Astrocyte of the hippocampus (primary cell): ENCODE results near the gene CLDN14.

Experiments
- DNase-seq: peaks from one replicate; pipeline ENCODE4 v3.0.0; 2011; ENCODE audit warnings: low read depth, low spot score

CLDN14 gene

DNA sequence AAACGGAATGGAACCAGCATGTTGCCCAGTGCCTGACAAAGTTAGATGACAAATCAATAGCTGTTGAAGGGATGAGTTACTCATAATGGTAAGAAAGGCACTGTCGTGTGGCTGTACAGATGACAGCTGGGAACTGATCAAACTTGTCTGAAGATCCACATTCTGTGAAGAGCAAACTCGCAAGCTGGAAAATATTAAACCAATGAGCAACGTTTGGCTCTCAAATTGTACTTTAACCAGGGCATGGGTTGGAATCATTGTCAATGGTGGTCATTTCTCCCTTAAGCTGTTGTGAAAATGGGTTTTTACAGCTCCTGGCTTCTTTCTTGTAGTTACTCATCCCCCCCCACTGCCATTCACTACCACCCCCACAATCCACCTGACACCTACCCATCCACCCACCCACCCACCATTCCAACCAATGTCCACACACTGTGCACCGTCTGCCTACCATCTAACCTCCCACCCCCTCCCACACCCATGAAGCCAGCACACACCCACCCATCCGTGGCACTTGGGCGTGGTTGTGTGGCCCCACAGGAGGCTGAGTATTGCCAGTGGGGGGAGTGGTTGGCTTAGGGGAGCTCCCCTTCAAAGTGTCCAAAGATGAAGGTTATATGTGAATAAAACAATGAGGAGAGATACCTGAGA is 46.7 kb downstream of the CLDN14 start:
- no peak for DNase-seq

DNA sequence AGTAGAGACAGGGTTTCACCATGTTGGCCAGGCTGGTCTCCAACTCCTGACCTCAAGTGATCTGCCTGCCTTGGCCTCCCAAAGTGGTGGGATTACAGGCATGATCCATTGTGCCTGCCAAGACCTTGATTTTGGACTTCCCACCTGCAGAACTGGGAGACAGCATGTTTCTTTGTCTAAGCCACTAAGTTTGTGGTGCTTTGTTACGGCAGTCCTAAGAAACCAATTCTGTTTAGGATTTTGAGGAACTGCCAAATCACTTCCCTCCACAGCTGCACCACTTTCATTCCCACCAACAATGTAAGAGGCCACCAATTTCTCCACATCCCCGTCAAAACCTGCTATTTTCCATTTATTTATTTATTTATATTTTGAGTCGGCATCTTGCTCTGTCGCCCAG is 48.7 kb downstream of the CLDN14 start:
- no peak for DNase-seq

GRCh38 chr21:36430841-36431240 is 49.1 kb downstream of the CLDN14 start:
- no peak for DNase-seq

GRCh38 chr21:36429947-36430546 is 49.9 kb downstream of the CLDN14 start:
- DNase-seq, result peak; percentile 99

DNA sequence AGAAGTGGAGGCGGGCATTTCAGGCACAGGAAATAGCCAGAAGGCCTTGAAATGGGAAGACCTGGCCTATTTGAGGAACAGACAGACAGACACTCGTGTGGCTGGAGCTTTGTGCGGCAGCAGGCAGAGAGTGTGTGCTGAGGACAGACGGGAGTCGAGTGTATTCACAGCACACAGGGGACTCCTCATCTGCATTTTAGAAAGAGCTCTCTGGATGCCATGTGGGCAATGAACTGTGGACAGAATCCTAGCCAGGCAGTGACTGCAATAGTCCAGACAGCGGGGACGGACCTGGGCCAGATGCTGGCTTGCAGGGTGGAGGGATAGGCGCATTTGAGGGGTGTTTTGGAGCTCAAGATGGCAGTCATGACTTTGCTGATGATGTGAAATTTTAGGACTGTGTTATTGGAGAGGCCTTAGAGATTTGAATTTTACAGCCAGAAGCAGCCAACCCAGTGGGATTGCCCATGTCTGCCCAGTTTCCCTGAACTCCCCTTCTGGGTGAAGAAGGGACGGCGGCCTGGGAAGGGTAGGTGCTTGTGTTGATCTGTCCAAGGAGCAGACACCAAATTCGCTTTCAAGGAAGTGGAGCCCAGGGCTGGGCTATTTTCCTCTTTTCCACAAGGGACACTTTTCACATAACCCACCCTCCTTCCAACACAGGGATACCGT is 51.0 kb downstream of the CLDN14 start:
- peak; percentile 75 for DNase-seq

DNA sequence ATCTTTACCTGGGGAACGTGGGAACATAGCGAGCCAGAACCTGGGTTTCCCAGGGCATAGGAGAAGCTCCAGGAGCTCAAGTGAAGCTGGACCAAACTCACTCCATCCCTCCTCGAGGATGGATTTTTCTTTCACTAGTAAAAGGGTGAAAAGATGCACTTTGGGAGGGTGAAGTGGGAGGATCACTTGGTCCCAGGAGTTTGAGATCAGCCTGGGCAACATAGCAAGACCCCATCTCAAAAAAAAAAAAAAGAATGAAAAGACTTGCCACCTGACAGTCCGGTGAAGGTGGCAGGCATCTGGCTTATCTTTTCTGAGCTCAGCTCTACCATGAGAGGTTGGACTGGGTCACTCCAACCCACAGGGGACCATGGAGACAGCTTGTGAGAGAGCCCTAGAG is 52.4 kb downstream of the CLDN14 start:
- no peak for DNase-seq

GRCh38 chr21:36425286-36425685 is 54.6 kb downstream of the CLDN14 start:
- DNase-seq, result peak; percentile 39

- DNase-seq, result no peak
Measured at GRCh38 chr21:36424592-36424991, 55.3 kb downstream of the CLDN14 start.

DNA sequence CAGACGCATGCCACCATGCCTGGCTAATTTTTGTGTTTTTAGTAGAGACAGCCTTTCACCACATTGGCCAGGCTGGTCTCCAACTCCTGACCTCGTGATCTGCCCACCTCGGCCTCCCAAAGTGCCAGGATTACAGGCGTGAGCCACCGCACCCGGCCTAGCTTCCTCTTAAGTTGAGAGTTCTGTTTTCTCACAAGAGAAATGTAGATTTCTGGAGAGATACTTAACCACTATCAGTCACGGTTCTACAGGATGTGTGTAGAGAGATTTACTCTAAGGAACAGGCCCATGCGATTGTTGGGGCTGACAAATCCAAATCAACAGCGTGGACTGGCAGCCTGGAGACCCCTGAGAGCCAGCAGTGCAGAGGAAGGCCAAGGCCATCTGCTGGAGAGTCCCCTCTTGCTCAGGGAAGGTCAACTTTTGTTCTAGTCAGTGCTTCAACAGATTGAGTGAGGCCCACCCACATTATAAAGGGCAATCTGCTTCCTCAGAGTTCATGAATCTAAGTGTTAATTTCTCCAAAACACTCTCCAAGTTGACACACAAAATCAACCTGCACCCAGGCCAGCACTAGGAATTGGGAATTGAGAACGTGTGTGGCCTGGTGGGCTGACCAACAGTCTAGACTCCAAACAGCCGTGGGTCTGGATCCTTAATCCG is 56.0 kb downstream of the CLDN14 start:
- DNase-seq, result no peak

- peak; percentile 65 for DNase-seq
Measured at GRCh38 chr21:36422279-36423098, 57.4 kb downstream of the CLDN14 start.

- DNase-seq, result no peak
Measured at GRCh38 chr21:36420571-36421339, 59.2 kb downstream of the CLDN14 start.

DNA sequence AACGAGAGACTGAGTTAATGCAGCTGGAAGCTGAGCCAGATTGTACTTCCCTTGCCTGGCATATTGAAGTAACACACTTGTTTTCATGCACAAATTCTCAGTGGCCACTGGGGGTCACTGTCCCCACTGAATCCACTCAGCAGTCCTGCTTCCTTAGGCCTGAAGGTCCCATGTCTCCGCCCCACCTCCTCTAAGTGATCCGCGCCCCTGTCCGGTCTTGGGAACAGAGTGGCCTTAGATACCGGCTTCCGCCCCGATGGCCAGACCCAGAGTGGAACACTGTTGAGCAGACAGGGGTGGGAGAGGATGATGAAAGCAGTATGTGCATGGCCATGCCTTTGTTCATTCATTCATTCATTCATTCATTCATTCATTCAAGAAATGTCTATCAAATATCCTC is 59.9 kb downstream of the CLDN14 start:
- DNase-seq, result peak; percentile 94

DNA sequence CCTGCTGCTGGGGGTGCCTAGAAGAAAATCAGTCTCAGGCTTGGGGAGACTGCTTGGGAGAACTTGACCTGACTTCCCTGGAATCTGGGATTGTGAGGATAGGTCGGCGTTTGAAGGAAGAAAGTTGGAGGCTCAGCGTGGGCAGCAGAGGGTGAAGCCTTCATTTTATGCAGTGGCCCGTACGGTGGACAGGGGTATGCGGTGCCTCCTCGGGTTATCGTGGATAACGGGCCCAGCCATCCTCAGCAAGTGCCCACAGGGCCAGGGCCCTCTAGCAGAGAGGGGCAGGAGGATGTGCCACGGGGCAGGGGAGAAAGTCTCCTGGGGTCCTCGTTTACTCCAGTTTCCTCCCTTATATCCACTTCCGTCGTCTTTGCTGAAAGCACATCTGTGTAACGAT is 60.7 kb downstream of the CLDN14 start:
- no peak for DNase-seq

DNA sequence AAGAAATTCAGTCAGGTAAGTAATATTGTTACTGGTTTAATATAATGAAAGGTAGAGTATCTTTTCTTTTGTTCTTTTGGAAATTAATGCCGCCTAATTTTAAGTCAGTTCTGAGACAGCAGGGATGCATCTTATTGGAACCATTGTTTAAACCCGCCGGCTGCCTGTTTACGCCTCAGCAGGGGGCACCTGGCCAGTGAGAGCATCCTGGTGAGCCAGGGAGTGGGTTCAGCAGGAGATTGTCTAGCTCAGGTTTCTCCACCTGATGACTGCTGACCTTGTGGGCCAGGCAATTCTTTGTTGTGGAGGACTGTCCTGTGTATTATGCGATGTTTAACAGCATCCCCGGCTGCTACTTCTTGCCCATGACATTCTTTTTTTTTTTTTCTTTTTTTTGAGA is 64.5 kb downstream of the CLDN14 start:
- no peak for DNase-seq

- no peak for DNase-seq
Measured at GRCh38 chr21:36412916-36413315, 67.0 kb downstream of the CLDN14 start.

GRCh38 chr21:36411301-36411700 is 68.6 kb downstream of the CLDN14 start:
- no peak for DNase-seq
